22Rv1 (cell line): Measurements from ENCODE around the gene GBE1.

Source experiments
- H3K27ac ChIP-seq: fragments of 450-650 bp; 2 replicates; pipeline ENCODE4 v1.5.1; 2017
- CTCF ChIP-seq: fragments of 450-650 bp; IDR thresholded peaks from 2 replicates; pipeline ENCODE4 v1.5.1; 2017; ENCODE audit warnings: mild to moderate bottlenecking
- ZFX ChIP-seq: fragments of 450-650 bp; IDR thresholded peaks from 2 replicates; pipeline ENCODE4 v1.6.1; 2017; ENCODE audit warnings: antibody characterized with exemption, borderline replicate concordance

Gene GBE1

GRCh38 chr3:81624756-81625155 lies 136.7 kb downstream of the GBE1 start:
- TF ChIP-seq ZFX (no peak), CTCF (no peak)

GRCh38 chr3:81622395-81622794 lies 139.1 kb downstream of the GBE1 start:
- H3K27ac ChIP-seq, result no peak overlapping the region
- TF ChIP-seq ZFX, result no peak
- no peak for TF ChIP-seq CTCF

More at GRCh38 chr3:81624756-81625155, 136.7 kb downstream of the GBE1 start:
- no peak overlapping the region for H3K27ac ChIP-seq

- no peak for TF ChIP-seq ZFX
- no peak for TF ChIP-seq CTCF
These were observed 140.2 kb downstream of the GBE1 start for GRCh38 chr3:81621277-81621676.

GRCh38 chr3:81620849-81621248 lies 140.6 kb downstream of the GBE1 start:
- TF ChIP-seq CTCF, result no peak
- TF ChIP-seq ZFX, result no peak
- no peak overlapping the region for H3K27ac ChIP-seq

More at GRCh38 chr3:81621277-81621676, 140.2 kb downstream of the GBE1 start:
- H3K27ac ChIP-seq, result no peak overlapping the region

- no peak overlapping the region for H3K27ac ChIP-seq
- TF ChIP-seq CTCF (no peak), ZFX (no peak)
These were observed 148.7 kb downstream of the GBE1 start for GRCh38 chr3:81612768-81613167.

GRCh38 chr3:81602781-81603180 lies 158.7 kb downstream of the GBE1 start:
- no peak for TF ChIP-seq CTCF
- TF ChIP-seq ZFX, result no peak
- H3K27ac ChIP-seq, result no peak overlapping the region

GRCh38 chr3:81601707-81602305 lies 159.6 kb downstream of the GBE1 start:
- H3K27ac ChIP-seq, result no peak overlapping the region
- TF ChIP-seq CTCF (no peak), ZFX (no peak)
